ENCODE data around the gene TAPT1. TPM values are rescaled to one million over a fixed set of nuclear protein-coding genes. Genes with fewer than 3 reads are reported as not detected.

The TAPT1 gene
- polyA plus RNA-seq, 1 of the 3 experiments (the other 2 are of a cell fraction): 6.2 TPM

DNA sequence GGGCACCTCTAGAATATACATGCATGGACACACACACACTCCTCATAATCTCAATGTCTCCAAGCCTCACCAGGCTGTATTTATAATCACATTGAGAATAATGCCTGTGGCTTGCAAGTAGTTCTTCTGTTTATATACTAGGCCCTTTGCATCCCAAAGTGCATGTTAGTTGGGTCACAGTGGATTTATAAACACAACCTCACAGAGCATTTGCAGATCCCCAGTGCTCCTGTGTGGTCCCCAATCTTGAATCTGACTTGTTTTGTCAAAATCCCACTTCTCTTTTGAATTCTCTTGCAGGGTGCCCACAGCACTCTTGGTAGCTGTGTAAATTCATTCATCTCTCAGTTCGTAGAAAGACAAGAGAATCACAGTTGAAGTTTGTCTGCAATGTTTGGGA, 92.9 kb downstream of the TAPT1 start:
- H3K27ac ChIP-seq (ENCODE audit: low read depth in 2 of 2, low read length in 1 of 2): no peak overlapping the region
- no peaks in the 10 kb centered on the region for H3F3A ChIP-seq (replicated peaks; ENCODE audit: insufficient read depth)
- ChIA-PET POLR2A (no interaction called here), CTCF (interaction anchor here (2.1 kb wide), 1 partner anchor 73 kb away, joined by 6 read pairs; no protein-coding TSS in a partner anchor)
- no peaks in the 10 kb centered on the region; the same call in 1 of the 2 replicates for H3K27me3 ChIP-seq (ENCODE audit: insufficient read depth)
- H3K4me1 ChIP-seq (ENCODE audit: control insufficient read depth in 1 of 2, insufficient read depth in 2 of 2, low read depth in 1 of 2, low read length in 1 of 2): peaks cover 0 to 3% of the 10 kb centered on the region in 2 experiments; a peak in 2 of 4 replicates
- no peaks in the 10 kb centered on the region for H3K9me3 ChIP-seq
- H3K4me3 ChIP-seq (ENCODE audit: low read depth in 2 of 2, low read length in 1 of 2): no peak overlapping the region
- H3K9me2 ChIP-seq: no peaks in the 10 kb centered on the region
- no peaks in the 10 kb centered on the region for H3K79me2 ChIP-seq (ENCODE audit: insufficient read depth)
- no peak overlapping the region for H3K4me2 ChIP-seq
- H2AFZ ChIP-seq (ENCODE audit: low read depth): no peak overlapping the region
- no peak for DNase-seq
- no peak for TF ChIP-seq PBX3 (IDR thresholded peaks at IDR 0.05)
- TF ChIP-seq TEAD4 (IDR thresholded peaks at IDR 0.05; ENCODE audit: borderline replicate concordance, insufficient read depth): no peak
- TF ChIP-seq EZH2phosphoT487 (IDR thresholded peaks at IDR 0.05; ENCODE audit: borderline replicate concordance, low read depth): no peak
- TF ChIP-seq GATA2 (CRISPR knock-in tag; IDR thresholded peaks at IDR 0.05): no peak
- no peak for TF ChIP-seq RFX5 (IDR thresholded peaks at IDR 0.05; ENCODE audit: low read length)
- TF ChIP-seq USF2 (IDR thresholded peaks at IDR 0.05; ENCODE audit: borderline replicate concordance, low read depth, low read length): no peak
- TF ChIP-seq TAF1 (IDR thresholded peaks at IDR 0.05; ENCODE audit: borderline replicate concordance, low read depth, low read length): no peak
- TF ChIP-seq FOXM1 (IDR thresholded peaks at IDR 0.05; ENCODE audit: low read depth): no peak
- WGBS (ENCODE audit: low lambda C conversion rate): 70% methylated on average over 1 of the region's 1 CpG
- no peaks in the 10 kb centered on the region for H4K20me1 ChIP-seq (ENCODE audit: insufficient read depth)
- H3K9ac ChIP-seq: no peak overlapping the region
- no peaks in the 10 kb centered on the region for H3K36me3 ChIP-seq (replicated peaks in 1 of 2; ENCODE audit: control insufficient read depth in 1 of 2, insufficient read depth in 2 of 2, low read length in 1 of 2)

- TF ChIP-seq JUND (IDR thresholded peaks at IDR 0.05) (no peak), GABPA (IDR thresholded peaks at IDR 0.05; ENCODE audit: low read depth) (no peak), FOXM1 (IDR thresholded peaks at IDR 0.05; ENCODE audit: low read depth) (no peak), USF2 (IDR thresholded peaks at IDR 0.05; ENCODE audit: borderline replicate concordance, low read depth, low read length) (no peak), MEF2A (IDR thresholded peaks at IDR 0.05; ENCODE audit: borderline replicate concordance, low read depth) (no peak), PBX3 (IDR thresholded peaks at IDR 0.05) (no peak), USF1 (IDR thresholded peaks at IDR 0.05; ENCODE audit: borderline replicate concordance, low read depth) (no peak), GATA2 (CRISPR knock-in tag; IDR thresholded peaks at IDR 0.05) (no peak), RAD21 (IDR thresholded peaks at IDR 0.05; ENCODE audit: low read length) (no peak), EP300 (IDR thresholded peaks at IDR 0.05; ENCODE audit: borderline replicate concordance in 1 of 2, low read depth in 1 of 2, low read length in 1 of 2) (no peak), NRF1 (IDR thresholded peaks at IDR 0.05; ENCODE audit: low read depth, low read length) (no peak), YY1 (IDR thresholded peaks at IDR 0.05; ENCODE audit: low read depth) (no peak), TEAD4 (IDR thresholded peaks at IDR 0.05; ENCODE audit: borderline replicate concordance, insufficient read depth) (no peak), FOXJ3 (CRISPR knock-in tag; IDR thresholded peaks at IDR 0.05) (no peak), NFIC (IDR thresholded peaks at IDR 0.05; ENCODE audit: borderline replicate concordance) (no peak), TCF12 (IDR thresholded peaks at IDR 0.05) (no peak), ZBTB33 (IDR thresholded peaks at IDR 0.05; ENCODE audit: borderline replicate concordance, low read depth) (no peak)
- POLR2A ChIA-PET: no interaction called here
- Histone ChIP-seq H3K9ac (no peak overlapping the region), H3F3A (replicated peaks; ENCODE audit: insufficient read depth) (no peaks in the 10 kb centered on the region), H3K4me1 (ENCODE audit: control insufficient read depth in 1 of 2, insufficient read depth in 2 of 2, low read depth in 1 of 2, low read length in 1 of 2) (peaks cover 0 to 3% of the 10 kb centered on the region in 2 experiments; a peak in 2 of 4 replicates), H2AFZ (ENCODE audit: low read depth) (no peak overlapping the region), H3K27ac (ENCODE audit: low read depth in 2 of 2, low read length in 1 of 2) (no peak overlapping the region), H3K36me3 (replicated peaks in 1 of 2; ENCODE audit: control insufficient read depth in 1 of 2, insufficient read depth in 2 of 2, low read length in 1 of 2) (no peaks in the 10 kb centered on the region), H3K4me3 (ENCODE audit: low read depth in 2 of 2, low read length in 1 of 2) (no peak overlapping the region), H3K9me2 (no peaks in the 10 kb centered on the region), H3K9me3 (no peaks in the 10 kb centered on the region), H3K79me2 (ENCODE audit: insufficient read depth) (no peaks in the 10 kb centered on the region), H3K27me3 (ENCODE audit: insufficient read depth) (no peaks in the 10 kb centered on the region; the same call in 1 of the 2 replicates), H4K20me1 (ENCODE audit: insufficient read depth) (no peaks in the 10 kb centered on the region), H3K4me2 (no peak overlapping the region)
- no peak for DNase-seq
- CTCF ChIA-PET: interaction anchor here (1.1 kb wide), 1 partner anchor 75 kb away, joined by 3 read pairs; no protein-coding TSS in a partner anchor
- 60% methylated on average over 1 of the region's 1 CpG for WGBS (ENCODE audit: low lambda C conversion rate)
These were observed 95.0 kb downstream of the TAPT1 start for GRCh38 chr4:16131293-16131692.
